PC-3 (cell line): ENCODE results near the gene EGLN2.

Experiments
- EZH2 ChIP-seq: fragments of 300-600 bp; sonication (generic); IDR thresholded peaks from one replicate; pipeline ENCODE4 v1.6.1; 2017; ENCODE audit warnings: antibody characterized with exemption, mild to moderate bottlenecking, low read length; ENCODE audit not compliant: unreplicated experiment
- EZH2phosphoT487 ChIP-seq: fragments of 300-600 bp; sonication (generic); IDR thresholded peaks from 2 replicates; pipeline ENCODE4 v1.6.1; 2018; ENCODE audit warnings: mild to moderate bottlenecking, antibody characterized with exemption, low read length, borderline replicate concordance
- TF ChIP-seq, protein P1 (sequence below): fragments of 300-600 bp; sonication (generic); conservative IDR thresholded peaks from 2 replicates; pipeline ENCODE4 v1.5.1; 2017; ENCODE audit warnings: antibody characterized with exemption, low read depth, mild to moderate bottlenecking, low read length

DNA sequence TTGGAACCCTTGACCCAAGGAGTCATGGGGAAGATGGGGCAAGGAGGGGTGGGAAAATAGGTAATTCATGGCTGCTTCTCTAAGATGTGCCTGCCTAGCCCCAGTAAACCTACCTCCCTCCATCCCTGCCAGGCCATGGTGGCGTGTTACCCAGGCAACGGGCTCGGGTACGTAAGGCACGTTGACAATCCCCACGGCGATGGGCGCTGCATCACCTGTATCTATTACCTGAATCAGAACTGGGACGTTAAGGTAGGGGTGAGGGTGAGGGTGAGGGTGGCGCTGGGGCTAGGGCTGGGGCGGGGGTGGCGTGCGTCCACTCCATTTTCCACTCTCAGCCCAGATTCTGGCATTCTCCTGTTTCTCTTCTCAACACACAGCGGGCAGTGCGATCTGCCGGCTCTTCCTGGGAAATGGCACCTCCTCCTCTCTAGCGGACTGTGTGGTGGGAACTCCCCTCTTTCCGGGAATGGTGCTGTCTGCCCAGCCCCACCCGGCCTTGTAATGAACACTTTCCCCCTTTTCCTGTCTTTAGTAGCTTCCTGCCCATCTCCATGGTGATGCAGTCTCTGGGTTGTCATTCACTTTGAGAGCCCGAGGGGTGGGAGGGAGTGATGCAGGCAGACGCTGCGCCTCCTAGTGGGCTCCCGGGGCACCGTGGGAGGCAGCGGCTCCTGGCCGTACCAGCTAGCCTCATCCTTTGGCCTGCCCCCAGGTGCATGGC lies 7.6 kb downstream of the EGLN2 start:
- TF ChIP-seq, protein P1, sequence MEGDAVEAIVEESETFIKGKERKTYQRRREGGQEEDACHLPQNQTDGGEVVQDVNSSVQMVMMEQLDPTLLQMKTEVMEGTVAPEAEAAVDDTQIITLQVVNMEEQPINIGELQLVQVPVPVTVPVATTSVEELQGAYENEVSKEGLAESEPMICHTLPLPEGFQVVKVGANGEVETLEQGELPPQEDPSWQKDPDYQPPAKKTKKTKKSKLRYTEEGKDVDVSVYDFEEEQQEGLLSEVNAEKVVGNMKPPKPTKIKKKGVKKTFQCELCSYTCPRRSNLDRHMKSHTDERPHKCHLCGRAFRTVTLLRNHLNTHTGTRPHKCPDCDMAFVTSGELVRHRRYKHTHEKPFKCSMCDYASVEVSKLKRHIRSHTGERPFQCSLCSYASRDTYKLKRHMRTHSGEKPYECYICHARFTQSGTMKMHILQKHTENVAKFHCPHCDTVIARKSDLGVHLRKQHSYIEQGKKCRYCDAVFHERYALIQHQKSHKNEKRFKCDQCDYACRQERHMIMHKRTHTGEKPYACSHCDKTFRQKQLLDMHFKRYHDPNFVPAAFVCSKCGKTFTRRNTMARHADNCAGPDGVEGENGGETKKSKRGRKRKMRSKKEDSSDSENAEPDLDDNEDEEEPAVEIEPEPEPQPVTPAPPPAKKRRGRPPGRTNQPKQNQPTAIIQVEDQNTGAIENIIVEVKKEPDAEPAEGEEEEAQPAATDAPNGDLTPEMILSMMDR, result peak; percentile 42
- TF ChIP-seq EZH2, result no peak
- TF ChIP-seq EZH2phosphoT487, result no peak
